Keratinocyte (primary cell): ENCODE results near the gene TIA1.

Source experiments
- EZH2 ChIP-seq: IDR thresholded peaks from one replicate; pipeline ENCODE4 v1.6.1; 2012; ENCODE audit warnings: inconsistent platforms, mild to moderate bottlenecking, low read length, moderate library complexity
- TF ChIP-seq, protein P1 (sequence below), 3 experiments: IDR thresholded peaks in 1 of 3; conservative IDR thresholded peaks in 1 of 3; optimal IDR thresholded peaks in 1 of 3; 2 replicates in 2 of 3; 3 replicates in 1 of 3; pipeline versions ENCODE3 to v1.5.1; 2011; ENCODE audit warnings: low read length in 3 of 3, mild to moderate bottlenecking in 3 of 3, moderate library complexity in 2 of 3, control low read depth in 1 of 3, inconsistent platforms in 1 of 3; ENCODE audit not compliant: insufficient read depth in 2 of 3; ENCODE audit errors: extremely low read depth in 1 of 3

DNA sequence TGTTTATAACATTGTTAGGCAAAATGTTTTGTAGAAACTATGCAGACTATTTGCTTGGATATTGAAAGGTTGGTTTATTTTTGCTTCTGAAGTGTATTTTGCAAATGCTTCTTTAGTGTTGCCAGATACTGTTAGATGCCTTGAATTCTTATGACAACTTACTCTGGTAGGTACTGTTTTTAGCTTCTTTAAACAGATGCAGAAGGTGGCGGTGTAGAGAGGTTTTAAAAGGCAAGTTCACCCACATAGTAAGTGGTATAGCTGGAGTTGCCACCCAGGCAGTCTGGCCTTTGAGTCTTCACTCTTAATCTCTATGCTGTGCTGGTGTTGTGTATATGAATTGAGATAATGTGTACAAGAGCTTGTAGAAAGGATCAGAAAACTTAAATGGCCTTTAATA is 13.1 kb upstream of the TIA1 start:
- TF ChIP-seq, protein P1, sequence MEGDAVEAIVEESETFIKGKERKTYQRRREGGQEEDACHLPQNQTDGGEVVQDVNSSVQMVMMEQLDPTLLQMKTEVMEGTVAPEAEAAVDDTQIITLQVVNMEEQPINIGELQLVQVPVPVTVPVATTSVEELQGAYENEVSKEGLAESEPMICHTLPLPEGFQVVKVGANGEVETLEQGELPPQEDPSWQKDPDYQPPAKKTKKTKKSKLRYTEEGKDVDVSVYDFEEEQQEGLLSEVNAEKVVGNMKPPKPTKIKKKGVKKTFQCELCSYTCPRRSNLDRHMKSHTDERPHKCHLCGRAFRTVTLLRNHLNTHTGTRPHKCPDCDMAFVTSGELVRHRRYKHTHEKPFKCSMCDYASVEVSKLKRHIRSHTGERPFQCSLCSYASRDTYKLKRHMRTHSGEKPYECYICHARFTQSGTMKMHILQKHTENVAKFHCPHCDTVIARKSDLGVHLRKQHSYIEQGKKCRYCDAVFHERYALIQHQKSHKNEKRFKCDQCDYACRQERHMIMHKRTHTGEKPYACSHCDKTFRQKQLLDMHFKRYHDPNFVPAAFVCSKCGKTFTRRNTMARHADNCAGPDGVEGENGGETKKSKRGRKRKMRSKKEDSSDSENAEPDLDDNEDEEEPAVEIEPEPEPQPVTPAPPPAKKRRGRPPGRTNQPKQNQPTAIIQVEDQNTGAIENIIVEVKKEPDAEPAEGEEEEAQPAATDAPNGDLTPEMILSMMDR (optimal IDR thresholded peaks at IDR 0.05 in 1 of 3, IDR thresholded peaks at IDR 0.05 in 1 of 3, conservative IDR thresholded peaks at IDR 0.05 in 1 of 3; ENCODE audit: extremely low read depth in 1 of 3, insufficient read depth in 2 of 3, low read length in 3 of 3): no peak
- TF ChIP-seq EZH2: no peak
